Measurements from ENCODE around the gene REEP1.

Gene REEP1

GRCh38 chr2:86237172-86237571 lies 100.3 kb downstream of the REEP1 start:
- TF ChIP-seq, protein P1, sequence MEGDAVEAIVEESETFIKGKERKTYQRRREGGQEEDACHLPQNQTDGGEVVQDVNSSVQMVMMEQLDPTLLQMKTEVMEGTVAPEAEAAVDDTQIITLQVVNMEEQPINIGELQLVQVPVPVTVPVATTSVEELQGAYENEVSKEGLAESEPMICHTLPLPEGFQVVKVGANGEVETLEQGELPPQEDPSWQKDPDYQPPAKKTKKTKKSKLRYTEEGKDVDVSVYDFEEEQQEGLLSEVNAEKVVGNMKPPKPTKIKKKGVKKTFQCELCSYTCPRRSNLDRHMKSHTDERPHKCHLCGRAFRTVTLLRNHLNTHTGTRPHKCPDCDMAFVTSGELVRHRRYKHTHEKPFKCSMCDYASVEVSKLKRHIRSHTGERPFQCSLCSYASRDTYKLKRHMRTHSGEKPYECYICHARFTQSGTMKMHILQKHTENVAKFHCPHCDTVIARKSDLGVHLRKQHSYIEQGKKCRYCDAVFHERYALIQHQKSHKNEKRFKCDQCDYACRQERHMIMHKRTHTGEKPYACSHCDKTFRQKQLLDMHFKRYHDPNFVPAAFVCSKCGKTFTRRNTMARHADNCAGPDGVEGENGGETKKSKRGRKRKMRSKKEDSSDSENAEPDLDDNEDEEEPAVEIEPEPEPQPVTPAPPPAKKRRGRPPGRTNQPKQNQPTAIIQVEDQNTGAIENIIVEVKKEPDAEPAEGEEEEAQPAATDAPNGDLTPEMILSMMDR (IDR thresholded peaks at IDR 0.05; ENCODE audit: low read length, missing control alignments) = no peak
- H3K4me3 ChIP-seq (replicated peaks; ENCODE audit: low read depth, low read length) = no peak overlapping the region
- DNase-seq (ENCODE audit: low read depth) = no peak

- TF ChIP-seq, protein P1 (IDR thresholded peaks at IDR 0.05; ENCODE audit: low read length, missing control alignments) = no peak
- DNase-seq (ENCODE audit: low read depth) = no peak
- H3K4me3 ChIP-seq (replicated peaks; ENCODE audit: low read depth, low read length) = no peak overlapping the region
Measured at GRCh38 chr2:86235196-86235980, 102.0 kb downstream of the REEP1 start.

DNA sequence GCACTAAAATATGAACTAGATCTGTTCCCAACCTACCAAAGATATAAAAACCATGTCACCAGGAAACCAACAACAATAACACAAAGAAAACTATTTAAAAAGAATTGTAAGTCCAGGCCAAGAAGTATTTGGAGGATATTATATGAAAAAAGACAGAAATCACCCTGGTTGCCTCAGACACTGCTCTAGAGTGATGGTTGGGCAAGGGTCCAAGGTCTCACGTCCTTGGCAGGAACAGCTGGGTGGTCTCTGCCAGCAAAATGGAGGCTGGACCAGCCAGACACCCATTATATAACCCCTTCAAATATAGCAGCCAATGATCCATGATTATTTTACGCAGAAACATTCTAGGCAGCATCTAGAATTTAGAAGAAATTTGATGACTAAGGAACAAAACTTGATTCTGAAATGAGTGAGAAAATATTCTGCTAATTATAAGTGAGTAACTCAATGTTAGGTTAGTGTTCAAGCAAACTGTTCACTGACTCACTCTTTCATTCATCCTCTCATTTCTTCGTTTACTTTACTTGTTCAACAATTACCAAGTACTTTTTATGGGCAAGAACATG lies 102.8 kb downstream of the REEP1 start:
- no peak for DNase-seq (ENCODE audit: low read depth)
- TF ChIP-seq, protein P1 (IDR thresholded peaks at IDR 0.05; ENCODE audit: low read length, missing control alignments) = no peak
- no peak overlapping the region for H3K4me3 ChIP-seq (replicated peaks; ENCODE audit: low read depth, low read length)

DNA sequence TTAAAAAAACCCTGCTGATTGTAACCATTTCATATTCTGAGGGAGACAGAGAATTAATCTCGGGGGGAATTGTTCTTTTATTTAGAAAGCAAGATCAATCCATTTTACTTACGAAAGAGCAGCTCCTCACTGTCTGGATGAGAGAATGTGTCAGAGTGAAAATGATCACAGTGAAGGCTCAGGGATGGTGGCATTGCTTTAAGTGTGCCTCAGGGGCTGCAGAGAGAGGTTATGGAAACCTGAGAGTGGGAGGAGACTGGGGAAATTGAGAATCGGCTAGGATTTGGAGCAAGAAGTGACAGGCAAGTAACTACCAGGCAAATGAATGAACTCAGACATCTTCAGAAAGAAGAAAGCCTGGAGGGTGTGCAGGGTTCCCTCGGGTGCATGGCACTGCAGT lies 104.0 kb downstream of the REEP1 start:
- TF ChIP-seq, protein P1 (IDR thresholded peaks at IDR 0.05; ENCODE audit: low read length, missing control alignments) = no peak
- no peak overlapping the region for H3K4me3 ChIP-seq (replicated peaks; ENCODE audit: low read depth, low read length)
- no peak for DNase-seq (ENCODE audit: low read depth)

GRCh38 chr2:86232910-86233309 lies 104.5 kb downstream of the REEP1 start:
- no peak for DNase-seq (ENCODE audit: low read depth)
- no peak overlapping the region for H3K4me3 ChIP-seq (replicated peaks; ENCODE audit: low read depth, low read length)
- TF ChIP-seq, protein P1 (IDR thresholded peaks at IDR 0.05; ENCODE audit: low read length, missing control alignments) = no peak

DNA sequence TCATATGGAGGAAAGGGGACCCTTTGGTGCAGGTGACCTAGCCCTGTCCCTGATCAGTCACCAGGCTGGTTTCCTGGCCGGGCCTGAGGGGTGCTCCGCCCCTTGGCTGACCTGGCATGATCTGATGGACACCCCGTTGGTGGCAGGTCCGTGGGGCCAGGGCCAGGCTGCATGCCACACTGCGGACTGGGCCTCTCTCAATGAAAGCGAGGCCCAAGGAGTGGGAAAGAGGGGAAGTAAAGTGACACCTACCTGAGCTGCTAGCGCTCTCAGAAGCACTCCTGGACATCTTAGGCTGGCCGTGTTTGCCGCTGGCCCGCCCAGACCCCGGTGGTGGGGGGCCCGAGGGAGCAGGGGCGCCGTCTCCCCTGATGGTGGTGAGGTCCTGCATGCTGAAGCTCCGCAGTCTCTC lies 105.0 kb downstream of the REEP1 start:
- no peak overlapping the region for H3K4me3 ChIP-seq (replicated peaks; ENCODE audit: low read depth, low read length)
- TF ChIP-seq, protein P1 (IDR thresholded peaks at IDR 0.05; ENCODE audit: low read length, missing control alignments) = no peak
- DNase-seq (ENCODE audit: low read depth) = no peak

Measured in fibroblast of pulmonary artery (primary cell).